Heart left ventricle (tissue), 13 donors: Measurements from ENCODE around the gene GAB3.
"Not testable (repeated sequence)": the region's sequence is repeated elsewhere in the genome, so short reads cannot be mapped to it uniquely, and the experiment has no call there.

Source experiments
- CTCF ChIP-seq, 12 donors: fragments of 200-600 bp; sonication (generic) in 4 of 12; IDR thresholded peaks; one replicate each; pipeline versions ENCODE4 v1.5.0 to v1.8.0; 2018 to 2022; ENCODE audit warnings: antibody characterized with exemption in 12 of 12, mild to moderate bottlenecking in 5 of 12
- POLR2A ChIP-seq, 2 donors: fragments of 450-650 bp; IDR thresholded peaks; one replicate each; pipeline ENCODE4 v1.6.1; 2017; ENCODE audit warnings: antibody characterized with exemption in 2 of 2, mild to moderate bottlenecking in 2 of 2, moderate library complexity in 2 of 2
- donor health status: ischemic (EF 13 %, LVEDD 7.1; RV severe dilation, severe dysfunction).
- donor health status: DM: no; HTN: yes; CAD: no.
- donor health status: DM: no; HTN: no; CAD: no.
- donor health status: ischemic (EF 25% LVEDD 6.9; RV normal size, moderate dysfunction).
- donor health status: ischemic (EF 25% LVEDD 5.7; RV mildly dilated, moderate dysfunction).
- donor health status: ischemic (EF 35%, LVEDD 5.7; RV mildly dilated, moderate dysfunction).
- donor health status: nonischemic (EF 11% LVEDD 7.7; RV severe dilation, severe dysfunction).
- donor health status: DM: yes; HTN: yes; CAD: no.
- donor health status: PGD.
- donor health status: ischemic (EF 29% LVEDD 5.4; RV normal size, mild dysfunction).
- donor health status: nonischemic (EF 23%, LVEDD 6.1; RV moderate dilation, normal function).

GRCh38 chrX:154630949-154631348 lies 119.9 kb downstream of the GAB3 start:
- TF ChIP-seq CTCF, POLR2A (IDR thresholded peaks at IDR 0.05): not testable (repeated sequence)
